GM12864 (cell line): ENCODE data around the gene KCNAB1.

ENCODE experiments used
- DNase-seq: peaks from one replicate; pipeline ENCODE4 v3.0.0-alpha.2; 2011; ENCODE audit warnings: low read depth
- H3K4me3 ChIP-seq: 2 replicates; pipeline ENCODE4 v1.5.1; 2011; ENCODE audit warnings: mild to moderate bottlenecking, low read depth, low read length, control low read depth
- TF ChIP-seq, protein P1 (sequence below): IDR thresholded peaks from 2 replicates; pipeline ENCODE4 v1.5.1; 2011; ENCODE audit warnings: low read depth, mild to moderate bottlenecking, moderate library complexity, low read length, control low read depth, inconsistent platforms; ENCODE audit errors: missing control alignments

The KCNAB1 gene

DNA sequence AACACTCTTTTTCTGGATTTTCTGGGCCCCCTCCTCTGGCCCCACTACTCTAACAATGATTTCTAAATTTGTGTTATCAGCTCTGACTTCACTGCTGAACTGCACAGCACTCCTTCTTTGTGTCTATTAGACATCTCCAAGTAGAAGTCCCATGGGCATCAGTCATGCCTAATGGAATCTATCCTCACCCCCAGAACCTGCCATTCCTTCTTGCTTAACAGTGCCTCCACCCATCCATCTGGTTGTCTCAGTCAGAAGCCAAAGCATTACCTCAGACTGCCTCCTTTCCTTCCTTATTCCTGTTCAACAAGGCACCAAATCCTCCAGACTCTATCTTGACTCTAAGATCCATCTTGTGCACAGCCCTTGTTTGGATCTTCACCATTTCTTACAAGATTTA lies 398.3 kb downstream of the KCNAB1 start:
- DNase-seq, result no peak
- no peak overlapping the region for H3K4me3 ChIP-seq
- TF ChIP-seq, protein P1, sequence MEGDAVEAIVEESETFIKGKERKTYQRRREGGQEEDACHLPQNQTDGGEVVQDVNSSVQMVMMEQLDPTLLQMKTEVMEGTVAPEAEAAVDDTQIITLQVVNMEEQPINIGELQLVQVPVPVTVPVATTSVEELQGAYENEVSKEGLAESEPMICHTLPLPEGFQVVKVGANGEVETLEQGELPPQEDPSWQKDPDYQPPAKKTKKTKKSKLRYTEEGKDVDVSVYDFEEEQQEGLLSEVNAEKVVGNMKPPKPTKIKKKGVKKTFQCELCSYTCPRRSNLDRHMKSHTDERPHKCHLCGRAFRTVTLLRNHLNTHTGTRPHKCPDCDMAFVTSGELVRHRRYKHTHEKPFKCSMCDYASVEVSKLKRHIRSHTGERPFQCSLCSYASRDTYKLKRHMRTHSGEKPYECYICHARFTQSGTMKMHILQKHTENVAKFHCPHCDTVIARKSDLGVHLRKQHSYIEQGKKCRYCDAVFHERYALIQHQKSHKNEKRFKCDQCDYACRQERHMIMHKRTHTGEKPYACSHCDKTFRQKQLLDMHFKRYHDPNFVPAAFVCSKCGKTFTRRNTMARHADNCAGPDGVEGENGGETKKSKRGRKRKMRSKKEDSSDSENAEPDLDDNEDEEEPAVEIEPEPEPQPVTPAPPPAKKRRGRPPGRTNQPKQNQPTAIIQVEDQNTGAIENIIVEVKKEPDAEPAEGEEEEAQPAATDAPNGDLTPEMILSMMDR, result no peak

DNA sequence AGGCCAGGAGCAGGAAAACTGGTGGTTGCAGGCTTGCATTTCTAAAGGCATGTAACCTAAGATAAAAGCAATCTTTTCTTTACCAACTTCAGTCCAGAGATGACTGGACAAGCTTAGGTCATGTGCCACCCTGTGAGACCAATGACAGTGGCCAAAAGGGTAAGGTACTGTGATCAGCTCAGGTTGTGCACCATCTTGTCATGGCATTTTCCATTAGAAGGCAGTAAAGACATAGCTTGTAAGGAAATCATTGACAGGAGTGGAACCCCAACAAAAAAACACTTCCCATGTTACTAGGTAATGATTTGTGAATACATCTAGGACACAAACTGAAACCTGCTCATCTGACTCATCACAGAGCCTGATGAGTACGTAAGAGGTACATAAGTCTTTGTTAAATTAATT lies 399.4 kb downstream of the KCNAB1 start:
- TF ChIP-seq, protein P1, result no peak
- H3K4me3 ChIP-seq, result no peak overlapping the region
- DNase-seq, result no peak

DNA sequence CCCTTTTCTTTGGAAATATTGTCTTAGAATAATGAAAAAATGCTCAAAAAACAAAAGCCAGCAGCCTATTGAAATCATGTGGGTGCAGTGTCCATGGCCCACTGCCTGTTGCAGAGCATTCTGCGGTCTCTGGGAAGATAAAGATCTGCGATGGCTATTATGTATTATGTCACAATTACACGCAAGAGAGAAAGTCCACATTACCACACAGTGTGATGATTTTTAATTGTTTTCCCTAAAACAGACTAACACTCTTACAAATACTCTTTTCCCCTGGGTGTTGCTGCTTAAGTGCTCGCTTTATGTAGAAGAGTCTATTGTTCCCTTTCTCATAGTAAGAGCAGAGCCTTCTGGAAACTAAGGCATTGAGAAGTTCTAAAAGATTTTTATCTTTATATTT lies 402.3 kb downstream of the KCNAB1 start:
- no peak overlapping the region for H3K4me3 ChIP-seq
- TF ChIP-seq, protein P1, result no peak
- DNase-seq, result no peak

DNA sequence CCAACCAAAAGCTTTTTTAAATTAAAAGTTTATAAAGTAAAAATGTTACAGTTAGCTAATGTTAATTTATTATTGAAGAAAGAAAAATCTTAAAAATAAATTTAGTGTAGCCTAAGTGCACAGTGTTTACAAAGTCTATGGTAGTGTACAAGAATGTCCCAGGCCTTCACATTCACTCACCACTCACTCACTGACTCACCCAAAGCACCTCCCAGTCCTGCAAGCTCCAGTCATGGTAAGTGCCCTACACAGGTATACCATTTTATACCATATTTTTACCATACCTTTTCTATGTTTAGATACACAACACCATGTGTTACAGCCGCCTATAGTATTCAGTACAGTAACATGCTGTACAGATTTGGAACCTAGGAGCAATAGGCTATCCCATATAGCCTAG lies 405.4 kb downstream of the KCNAB1 start:
- TF ChIP-seq, protein P1, result no peak
- no peak overlapping the region for H3K4me3 ChIP-seq
- no peak for DNase-seq

DNA sequence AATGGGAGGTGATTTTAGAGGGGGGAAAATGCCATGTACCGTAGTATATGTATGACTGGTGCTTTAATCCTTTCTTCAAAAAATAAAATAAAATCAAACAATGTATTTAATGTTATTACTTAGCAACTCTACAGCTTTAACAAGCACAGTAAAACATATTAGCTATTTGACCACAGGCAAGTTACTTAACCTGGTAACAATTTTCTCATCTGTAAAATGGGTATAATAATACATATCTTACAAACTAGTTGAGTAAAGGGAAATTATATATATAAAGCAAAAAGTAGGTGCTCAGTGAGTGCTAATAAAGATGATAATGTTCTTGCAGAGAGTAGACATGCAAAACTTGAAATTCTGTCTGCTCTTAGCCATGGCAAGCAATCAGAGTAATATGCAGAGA lies 406.7 kb downstream of the KCNAB1 start:
- no peak overlapping the region for H3K4me3 ChIP-seq
- DNase-seq, result no peak
- TF ChIP-seq, protein P1, result no peak

DNA sequence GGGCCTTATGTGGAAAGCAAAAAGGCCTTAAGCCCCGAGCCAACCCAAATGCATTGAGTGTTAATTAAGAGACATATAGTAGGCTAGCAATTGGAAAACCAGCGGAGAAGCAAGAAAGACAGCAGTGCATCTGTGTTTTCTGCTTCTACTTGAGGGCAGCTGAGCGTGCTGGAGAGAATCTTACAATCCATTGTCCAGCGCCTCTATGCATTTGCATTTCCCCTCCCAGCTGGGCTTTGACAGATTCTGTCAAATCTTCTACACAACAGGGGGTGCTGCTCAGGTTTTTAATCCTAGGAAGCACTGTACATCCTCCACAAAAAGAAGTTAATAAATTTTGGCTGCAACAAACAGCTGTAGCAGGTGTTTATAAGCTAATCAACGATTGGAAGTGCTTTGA lies 410.6 kb downstream of the KCNAB1 start:
- H3K4me3 ChIP-seq, result no peak overlapping the region
- TF ChIP-seq, protein P1, result no peak
- no peak for DNase-seq

DNA sequence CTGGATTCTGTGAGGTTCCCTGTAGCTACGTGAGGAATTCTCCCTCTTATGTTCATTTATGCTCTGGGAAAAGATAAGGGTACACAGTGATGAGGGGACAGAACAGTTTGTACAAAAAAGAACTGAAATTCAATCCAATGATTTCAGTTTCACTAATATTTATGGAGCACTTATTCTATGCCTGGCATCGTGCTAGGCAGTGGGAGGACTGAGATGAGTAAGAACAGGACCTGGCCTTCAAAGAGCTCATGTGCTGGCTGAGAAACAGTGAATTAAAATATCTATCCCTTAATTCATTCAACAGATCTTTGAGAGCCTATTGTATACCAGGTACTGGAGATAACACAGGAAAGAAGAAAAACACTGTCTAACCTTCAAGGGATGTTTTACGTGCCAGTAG lies 412.4 kb downstream of the KCNAB1 start:
- TF ChIP-seq, protein P1, result no peak
- DNase-seq, result no peak
- no peak overlapping the region for H3K4me3 ChIP-seq
